ENCODE data around the gene ACTL7A. TPM values are rescaled to one million over a fixed set of nuclear protein-coding genes. Genes with fewer than 3 reads are reported as not detected.

ACTL7A gene
- not detected in 2 replicates for total RNA-seq

GRCh38 chr9:108861997-108862396 lies at the start of gene ACTL7A:
Gene ACTL7A, plus strand, starts transcription at chr9:108862266. Its CDS starts 57 bp downstream, at chr9:108862323.

GRCh38 chr9:108855888-108856287 lies 6.2 kb upstream of the ACTL7A start, which contains the start of gene ACTL7B:
Gene ACTL7B, minus strand, starts transcription at chr9:108855986. Its CDS starts 56 bp downstream, at chr9:108855930.

Other genes starting within 250 kb of the ACTL7A start
- under 0.01 TPM in 1 of 2 replicates, not detected in the other for gene ACTL7B, start 6.3 kb upstream of the ACTL7A start, total RNA-seq
- gene ELP1, start 71.9 kb downstream of the ACTL7A start, total RNA-seq = 32.5 and 40.9 TPM in 2 replicates
- gene ABITRAM, start 72.1 kb downstream of the ACTL7A start, total RNA-seq = 3.8 and 4.2 TPM in 2 replicates
- gene CTNNAL1, start 151.2 kb downstream of the ACTL7A start, total RNA-seq = 114 and 136 TPM in 2 replicates

All from dermis lymphatic vessel endothelial cell (primary cell).